ENCODE data around the gene DYNLT2.

DYNLT2 gene, protein sequence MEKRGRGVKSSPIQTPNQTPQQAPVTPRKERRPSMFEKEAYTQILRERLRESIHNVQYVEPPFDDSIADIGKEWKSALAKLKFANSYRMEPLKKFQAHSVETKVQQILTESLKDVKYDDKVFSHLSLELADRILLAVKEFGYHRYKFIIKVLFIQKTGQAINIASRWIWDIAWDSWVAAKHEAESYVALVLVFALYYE

DNA sequence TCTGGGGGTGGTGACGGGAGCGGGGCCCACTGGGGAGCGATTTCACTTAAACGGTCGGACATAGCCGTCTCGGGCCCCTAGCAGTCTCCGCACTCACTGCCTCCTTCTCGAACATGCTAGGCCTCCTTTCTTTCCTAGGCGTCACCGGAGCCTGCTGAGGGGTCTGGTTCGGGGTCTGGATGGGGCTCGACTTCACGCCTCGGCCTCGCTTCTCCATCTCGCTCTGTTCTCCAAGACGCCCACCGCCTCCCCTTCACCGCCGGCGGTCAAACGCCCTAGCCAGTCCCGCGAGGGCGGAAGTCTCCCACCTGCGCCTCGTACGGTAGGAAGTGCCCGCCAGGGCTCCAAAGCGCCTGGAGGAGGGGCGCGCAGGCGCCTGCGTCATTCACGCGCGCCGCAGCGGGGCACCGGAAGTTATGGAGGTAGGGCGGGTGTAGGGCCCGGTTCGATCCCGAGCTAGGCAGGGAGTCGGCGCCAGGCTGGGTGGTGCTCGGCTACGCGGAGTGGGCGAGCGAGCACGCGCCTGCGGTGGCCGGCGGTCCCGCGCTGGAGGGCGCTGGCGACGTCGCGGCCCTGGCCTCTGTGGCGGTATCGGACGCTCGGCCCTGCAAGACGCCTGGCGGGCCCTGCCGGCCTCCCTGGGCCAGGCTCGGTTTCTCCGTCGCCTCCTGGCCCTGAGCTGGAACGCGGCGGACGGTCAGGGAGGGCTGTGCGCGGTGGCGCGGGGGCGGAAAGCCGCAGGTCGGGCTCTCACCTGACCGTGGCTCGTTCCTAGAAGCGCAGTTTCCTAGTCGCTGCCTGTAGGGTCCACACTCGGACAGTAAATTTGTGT is at the start of gene DYNLT2, which contains the start of gene ERMARD:
TSS of gene DYNLT2 (minus strand) at position 331 of the 832 bp plus-strand sequence. CDS start at position 217, 114 bp downstream.
TSS of gene ERMARD (plus strand) at position 381 of the 832 bp plus-strand sequence. CDS start at position 417, 36 bp downstream.
- peak; percentile 95 for DNase-seq (ENCODE audit: low read depth)
- TF ChIP-seq, protein P1, sequence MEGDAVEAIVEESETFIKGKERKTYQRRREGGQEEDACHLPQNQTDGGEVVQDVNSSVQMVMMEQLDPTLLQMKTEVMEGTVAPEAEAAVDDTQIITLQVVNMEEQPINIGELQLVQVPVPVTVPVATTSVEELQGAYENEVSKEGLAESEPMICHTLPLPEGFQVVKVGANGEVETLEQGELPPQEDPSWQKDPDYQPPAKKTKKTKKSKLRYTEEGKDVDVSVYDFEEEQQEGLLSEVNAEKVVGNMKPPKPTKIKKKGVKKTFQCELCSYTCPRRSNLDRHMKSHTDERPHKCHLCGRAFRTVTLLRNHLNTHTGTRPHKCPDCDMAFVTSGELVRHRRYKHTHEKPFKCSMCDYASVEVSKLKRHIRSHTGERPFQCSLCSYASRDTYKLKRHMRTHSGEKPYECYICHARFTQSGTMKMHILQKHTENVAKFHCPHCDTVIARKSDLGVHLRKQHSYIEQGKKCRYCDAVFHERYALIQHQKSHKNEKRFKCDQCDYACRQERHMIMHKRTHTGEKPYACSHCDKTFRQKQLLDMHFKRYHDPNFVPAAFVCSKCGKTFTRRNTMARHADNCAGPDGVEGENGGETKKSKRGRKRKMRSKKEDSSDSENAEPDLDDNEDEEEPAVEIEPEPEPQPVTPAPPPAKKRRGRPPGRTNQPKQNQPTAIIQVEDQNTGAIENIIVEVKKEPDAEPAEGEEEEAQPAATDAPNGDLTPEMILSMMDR (IDR thresholded peaks at IDR 0.05; ENCODE audit: insufficient read depth, low read depth, low read length, missing control alignments): peak; percentile 23
- peak within 1 kb of the TSS; percentile 96 for H3K4me3 ChIP-seq (ENCODE audit: low read length)

DNA sequence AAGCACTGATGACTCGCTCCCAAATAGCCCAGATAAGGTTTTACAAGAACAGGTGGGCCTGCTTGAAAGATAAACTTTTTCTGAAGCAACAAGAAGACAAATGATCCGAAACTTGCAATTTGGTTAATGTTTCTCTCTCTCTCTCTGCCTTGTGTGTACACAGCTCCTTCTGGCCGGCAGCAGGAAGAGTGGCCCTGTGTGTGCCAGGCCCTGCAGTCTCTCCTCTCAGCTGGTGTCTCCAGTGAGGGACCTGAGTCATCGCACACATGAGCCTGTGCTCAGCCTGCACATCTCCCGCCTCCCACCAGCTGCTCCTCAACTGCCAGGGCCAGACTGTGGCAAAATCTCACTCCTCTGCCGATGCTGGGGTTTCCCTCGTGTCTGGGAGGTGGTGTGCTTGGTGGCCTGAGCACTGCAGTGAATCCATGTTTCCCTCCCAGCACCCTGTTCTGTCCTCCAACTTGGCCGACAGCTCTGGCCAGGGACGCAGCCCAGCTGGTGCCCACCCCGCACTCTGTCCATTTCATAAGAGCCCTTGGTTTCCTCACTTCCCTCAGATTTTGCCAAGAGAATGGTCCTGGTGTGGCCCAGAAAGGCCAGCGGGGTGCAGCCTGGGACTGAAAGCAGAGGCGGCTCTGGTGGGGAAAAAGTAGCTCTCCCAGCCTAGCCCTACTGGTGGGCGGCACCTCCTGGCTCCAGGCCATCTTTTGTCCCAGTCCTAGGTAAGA is 49.5 kb upstream of the DYNLT2 start:
- DNase-seq (ENCODE audit: low read depth): peak; percentile 60
- TF ChIP-seq, protein P1 (IDR thresholded peaks at IDR 0.05; ENCODE audit: insufficient read depth, low read depth, low read length, missing control alignments): no peak
- no peak overlapping the region for H3K4me3 ChIP-seq (ENCODE audit: low read length)

DNA sequence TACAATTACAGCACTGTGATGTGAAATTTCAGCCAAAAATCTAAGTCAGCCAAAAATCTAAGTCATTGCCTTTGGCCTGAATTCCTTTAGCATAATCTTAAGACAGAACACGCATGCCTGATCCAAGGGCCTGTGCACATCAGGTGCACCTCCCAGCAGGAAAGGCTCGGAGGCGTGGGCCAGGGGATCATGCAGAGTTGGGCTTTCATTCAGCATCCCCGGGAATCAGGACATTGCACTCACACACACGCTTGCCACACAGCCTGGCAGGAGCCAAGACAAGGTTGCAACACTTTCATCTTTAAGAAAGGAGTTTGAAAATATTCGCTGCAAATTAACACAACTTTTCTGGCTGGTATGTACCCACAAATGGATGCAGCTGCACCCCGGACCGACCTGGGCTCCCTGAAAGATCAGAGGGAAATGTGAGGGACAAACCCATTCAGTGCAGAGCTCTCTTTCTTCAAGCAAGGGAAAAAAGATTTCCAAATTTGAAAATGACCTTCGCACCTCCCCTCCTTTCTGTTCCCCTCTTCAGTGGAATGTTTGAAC is 48.8 kb upstream of the DYNLT2 start:
- H3K4me3 ChIP-seq (ENCODE audit: low read length): no peak overlapping the region
- TF ChIP-seq, protein P1 (IDR thresholded peaks at IDR 0.05; ENCODE audit: insufficient read depth, low read depth, low read length, missing control alignments): no peak
- DNase-seq (ENCODE audit: low read depth): no peak

DNA sequence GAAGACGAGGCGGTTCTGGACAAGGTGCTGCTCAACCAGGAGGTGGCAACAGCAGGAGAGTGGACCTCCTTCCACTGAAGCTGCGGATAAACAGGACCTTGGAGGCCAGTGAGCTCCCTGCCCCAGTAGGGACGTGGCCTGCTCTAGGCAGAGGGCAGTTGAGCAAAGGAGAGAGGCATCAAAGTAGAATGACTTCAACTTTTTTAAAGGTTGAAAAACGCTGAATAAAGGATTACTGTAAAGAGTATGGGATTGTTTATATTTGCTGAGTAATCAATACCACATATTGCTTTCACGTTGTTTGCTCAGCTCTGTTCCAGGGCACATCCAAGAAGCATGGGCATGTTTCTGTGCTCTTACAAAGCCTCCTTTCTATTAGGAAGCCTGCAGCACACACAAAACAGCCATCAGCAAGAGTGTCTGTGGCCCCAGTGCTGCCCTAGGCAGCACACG is 48.1 kb upstream of the DYNLT2 start:
- no peak overlapping the region for H3K4me3 ChIP-seq (ENCODE audit: low read length)
- DNase-seq (ENCODE audit: low read depth): no peak
- TF ChIP-seq, protein P1 (IDR thresholded peaks at IDR 0.05; ENCODE audit: insufficient read depth, low read depth, low read length, missing control alignments): no peak

DNA sequence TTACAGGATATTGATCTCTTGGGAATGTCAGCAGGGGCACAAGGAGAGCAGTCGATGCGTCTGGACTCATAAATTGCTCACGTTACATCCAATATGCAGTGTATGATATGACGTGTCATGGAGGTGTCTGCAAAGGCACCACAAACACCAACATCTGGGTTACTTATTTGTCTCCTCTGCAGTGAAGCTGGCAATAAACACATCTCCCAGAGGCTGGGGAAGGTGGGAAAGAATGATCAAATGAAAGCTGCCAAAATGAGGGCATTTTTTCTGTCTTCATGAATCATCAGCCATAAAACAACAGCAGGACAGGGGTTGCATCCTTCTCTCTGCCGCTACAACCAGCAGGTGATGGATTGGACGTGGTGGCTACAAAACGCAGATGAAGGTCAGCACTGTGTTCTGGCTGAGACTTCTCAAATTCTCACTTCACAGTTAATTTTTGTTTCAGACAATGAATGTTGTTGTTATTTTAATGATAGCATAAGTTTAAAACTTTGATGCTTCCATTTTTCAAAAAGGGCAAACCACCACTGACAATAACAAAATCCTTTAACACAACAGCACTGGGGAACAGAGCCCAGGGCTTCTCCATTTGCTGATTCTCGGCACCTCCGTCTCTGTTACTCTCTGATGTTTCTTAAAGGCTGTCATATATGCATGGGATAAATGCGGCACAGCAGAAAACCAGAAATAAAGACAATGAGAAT is 47.5 kb upstream of the DYNLT2 start:
- no peak for DNase-seq (ENCODE audit: low read depth)
- TF ChIP-seq, protein P1 (IDR thresholded peaks at IDR 0.05; ENCODE audit: insufficient read depth, low read depth, low read length, missing control alignments): no peak
- no peak overlapping the region for H3K4me3 ChIP-seq (ENCODE audit: low read length)

DNA sequence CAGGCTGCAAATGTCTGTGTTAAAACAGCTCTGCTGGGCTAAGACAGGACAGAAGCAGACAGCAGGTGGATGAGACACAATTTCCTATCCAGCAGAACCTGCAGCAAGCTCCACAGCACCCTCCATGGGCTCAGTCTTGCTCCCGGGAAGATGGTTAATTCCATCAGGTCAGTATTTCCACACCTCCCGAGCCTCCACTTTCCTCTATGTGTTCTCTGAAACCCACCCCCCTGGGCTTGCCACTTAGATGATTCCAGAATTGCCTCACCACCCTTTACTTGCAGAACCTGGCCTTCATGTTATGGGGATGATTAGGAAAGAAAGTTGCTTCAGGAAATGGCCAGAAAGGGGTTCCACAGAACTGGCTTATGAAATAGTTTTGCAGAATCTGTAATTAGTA is 43.8 kb upstream of the DYNLT2 start:
- TF ChIP-seq, protein P1 (IDR thresholded peaks at IDR 0.05; ENCODE audit: insufficient read depth, low read depth, low read length, missing control alignments): no peak
- H3K4me3 ChIP-seq (ENCODE audit: low read length): no peak overlapping the region
- no peak for DNase-seq (ENCODE audit: low read depth)
